Stomach (tissue), 4 donors: ENCODE results near the gene CELA3A.
"Not testable (repeated sequence)": the region's sequence is repeated elsewhere in the genome, so short reads cannot be mapped to it uniquely, and the experiment has no call there.

Source experiments
- CTCF ChIP-seq, 7 experiments: fragments of 450-650 bp in 4 of 7; fragments of 200-600 bp in 3 of 7; sonication (generic) in 3 of 7; IDR thresholded peaks; one replicate each; pipeline ENCODE4 v1.5.1; 2016 to 2019; ENCODE audit warnings: antibody characterized with exemption in 7 of 7, control low read depth in 2 of 7, mild to moderate bottlenecking in 1 of 7
- POLR2A ChIP-seq, 4 donors: fragments of 450-650 bp; IDR thresholded peaks; one replicate each; pipeline ENCODE4 v1.6.1; 2016; ENCODE audit warnings: antibody characterized with exemption in 4 of 4, control low read depth in 2 of 4, mild to moderate bottlenecking in 1 of 4, moderate library complexity in 1 of 4
- POLR2AphosphoS5 ChIP-seq, 3 donors: sonication (generic); formaldehyde crosslinking; IDR thresholded peaks; one replicate each; pipeline ENCODE4 v1.6.1; 2016; ENCODE audit warnings: antibody characterized with exemption in 3 of 3

- TF ChIP-seq POLR2A, CTCF, POLR2AphosphoS5 (IDR thresholded peaks at IDR 0.05): not testable (repeated sequence)
Observed at GRCh38 chr1:21973948-21974347, 27.5 kb upstream of the CELA3A start.
